HEK293 (cell line): Measurements from ENCODE around the gene DGKG.

Experiments
- GLIS2 ChIP-seq: fragments of 450-650 bp; formaldehyde crosslinking; IDR thresholded peaks from 2 replicates; pipeline ENCODE4 v1.5.1; 2016; ENCODE audit warnings: missing biosample characterization, missing genetic modification characterization
- KLF1 ChIP-seq: fragments of 450-650 bp; formaldehyde crosslinking; IDR thresholded peaks from 2 replicates; pipeline ENCODE4 v1.5.1; 2016; ENCODE audit warnings: missing biosample characterization, missing genetic modification characterization
- ZNF37A ChIP-seq: fragments of 450-650 bp; IDR thresholded peaks from 2 replicates; pipeline ENCODE4 v1.5.1; 2018; ENCODE audit warnings: missing biosample characterization, missing genetic modification characterization
- TF ChIP-seq, protein P1 (sequence below): fragments of 450-650 bp; formaldehyde crosslinking; IDR thresholded peaks from 2 replicates; pipeline ENCODE4 v1.5.1; 2016; ENCODE audit warnings: missing biosample characterization, missing genetic modification characterization

DNA sequence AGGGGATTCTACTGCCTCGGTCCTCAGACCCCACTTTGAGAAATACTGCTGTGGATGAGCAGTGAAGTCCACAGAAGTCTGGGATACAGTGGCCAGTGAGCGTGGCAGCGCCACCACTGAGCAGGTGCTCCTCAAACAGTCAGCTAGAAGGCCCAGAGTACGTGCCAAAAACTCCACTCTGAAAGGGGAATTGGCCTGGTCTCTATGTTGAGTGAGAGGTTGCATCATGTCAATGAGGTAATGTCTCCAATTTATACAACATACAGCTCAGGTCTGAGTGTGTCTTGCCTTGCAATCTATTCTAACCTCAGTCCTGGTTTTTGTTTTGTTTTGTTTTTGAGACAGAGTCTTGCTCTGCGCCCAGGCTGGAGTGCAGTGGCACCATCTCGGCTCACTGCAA, 199.8 kb downstream of the DGKG start:
- no peak for TF ChIP-seq GLIS2
- TF ChIP-seq KLF1: no peak
- TF ChIP-seq ZNF37A (tag by site-specific recombination): no peak
- TF ChIP-seq, protein P1, sequence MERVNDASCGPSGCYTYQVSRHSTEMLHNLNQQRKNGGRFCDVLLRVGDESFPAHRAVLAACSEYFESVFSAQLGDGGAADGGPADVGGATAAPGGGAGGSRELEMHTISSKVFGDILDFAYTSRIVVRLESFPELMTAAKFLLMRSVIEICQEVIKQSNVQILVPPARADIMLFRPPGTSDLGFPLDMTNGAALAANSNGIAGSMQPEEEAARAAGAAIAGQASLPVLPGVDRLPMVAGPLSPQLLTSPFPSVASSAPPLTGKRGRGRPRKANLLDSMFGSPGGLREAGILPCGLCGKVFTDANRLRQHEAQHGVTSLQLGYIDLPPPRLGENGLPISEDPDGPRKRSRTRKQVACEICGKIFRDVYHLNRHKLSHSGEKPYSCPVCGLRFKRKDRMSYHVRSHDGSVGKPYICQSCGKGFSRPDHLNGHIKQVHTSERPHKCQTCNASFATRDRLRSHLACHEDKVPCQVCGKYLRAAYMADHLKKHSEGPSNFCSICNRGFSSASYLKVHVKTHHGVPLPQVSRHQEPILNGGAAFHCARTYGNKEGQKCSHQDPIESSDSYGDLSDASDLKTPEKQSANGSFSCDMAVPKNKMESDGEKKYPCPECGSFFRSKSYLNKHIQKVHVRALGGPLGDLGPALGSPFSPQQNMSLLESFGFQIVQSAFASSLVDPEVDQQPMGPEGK (tag by site-specific recombination): no peak
